Esophagus muscularis mucosa (tissue), 4 donors: ENCODE measurements around the gene BHLHA9. TPM values are rescaled to one million over a fixed set of nuclear protein-coding genes. Genes with fewer than 3 reads are reported as not detected.

Experiments used
- DNase-seq: peaks from one replicate; pipeline ENCODE4 v3.0.0-alpha.2; 2017; ENCODE audit errors: extremely low spot score
- H3K27ac ChIP-seq, 4 donors: fragments of 200-600 bp; sonication (generic); replicated peaks in 1 of 4; 1 replicate in 3 of 4; 2 replicates in 1 of 4; pipeline ENCODE4 v1.5.1; 2016 to 2019; ENCODE audit warnings: mild to moderate bottlenecking in 1 of 4
- H3K27me3 ChIP-seq, 4 donors: fragments of 200-600 bp; sonication (generic); one replicate each; pipeline versions ENCODE4 v1.5.1 to v1.6.0; 2016 to 2019
- H3K36me3 ChIP-seq, 4 donors: fragments of 200-600 bp; sonication (generic); one replicate each; pipeline ENCODE4 v1.5.1; 2016 to 2019
- H3K4me1 ChIP-seq, 4 donors: fragments of 200-600 bp; sonication (generic); one replicate each; pipeline ENCODE4 v1.5.1; 2016 to 2019
- H3K4me3 ChIP-seq, 4 donors: fragments of 200-600 bp; sonication (generic); 1 replicate in 2 of 4; 2 replicates in 2 of 4; pipeline ENCODE4 v1.5.1; 2016 to 2019; ENCODE audit warnings: mild to moderate bottlenecking in 4 of 4, moderate library complexity in 1 of 4
- H3K9me3 ChIP-seq, 4 donors: fragments of 200-600 bp; sonication (generic); 1 replicate in 3 of 4; 2 replicates in 1 of 4; pipeline ENCODE4 v1.5.1; 2016 to 2019
- CTCF ChIP-seq, 3 experiments: fragments of 200-600 bp in 2 of 3; fragments of 450-650 bp in 1 of 3; sonication (generic) in 2 of 3; IDR thresholded peaks; one replicate each; pipeline ENCODE4 v1.5.1; 2017 to 2019; ENCODE audit warnings: antibody characterized with exemption in 3 of 3, mild to moderate bottlenecking in 2 of 3, moderate library complexity in 1 of 3
- EP300 ChIP-seq: sonication (generic); formaldehyde crosslinking; IDR thresholded peaks from one replicate; pipeline ENCODE4 v1.6.1; 2017; ENCODE audit warnings: antibody characterized with exemption
- POLR2A ChIP-seq: fragments of 450-650 bp; IDR thresholded peaks from one replicate; pipeline ENCODE4 v1.6.1; 2017; ENCODE audit warnings: antibody characterized with exemption, moderate library complexity, mild to moderate bottlenecking, low read depth
- POLR2AphosphoS5 ChIP-seq, 2 donors: sonication (generic); formaldehyde crosslinking; IDR thresholded peaks; one replicate each; pipeline ENCODE4 v1.6.1; 2017; ENCODE audit warnings: antibody characterized with exemption in 2 of 2
- WGBS: methylation state at CpG from one replicate; pipeline ENCODE4 v1.1.5; 2018; 5-methylcytosine and 5-hydroxymethylcytosine counted together
- intact Hi-C: fragments of 100-400 bp; cut with DNase I; formaldehyde crosslinking; loops from one replicate; pipeline ENCODE4 v1.15.1; 2023
- total RNA-seq, 4 donors: library from RNA; depleted of rRNA; stranded (reverse); fragments of >200 nt; gene quantifications; one replicate each; pipeline versions ENCODE4 v1.1.0 to v1.2.1, GENCODE V29; 2016

Gene BHLHA9
- total RNA-seq, 4 donors from 2014 or later = not detected

- WGBS = 88% methylated on average over 11 of the region's 11 CpGs
- Histone ChIP-seq H3K27ac (no peak overlapping the region), H3K9me3 (no peaks in the 10 kb centered on the region), H3K4me1 (no peaks in the 10 kb centered on the region), H3K36me3 (no peaks in the 10 kb centered on the region), H3K4me3 (no peak overlapping the region), H3K27me3 (no peaks in the 10 kb centered on the region)
- intact Hi-C loops = no loop called here
- TF ChIP-seq POLR2AphosphoS5 (IDR thresholded peaks at IDR 0.05) = no peak
- no peak for TF ChIP-seq EP300
- no peak for TF ChIP-seq CTCF (IDR thresholded peaks at IDR 0.05)
- no peak for TF ChIP-seq POLR2A
- no peak for DNase-seq
Measured at GRCh38 chr17:1289695-1290094, 19.5 kb downstream of the BHLHA9 start.

- Histone ChIP-seq H3K4me3 (no peak overlapping the region), H3K9me3 (no peaks in the 10 kb centered on the region), H3K27ac (no peak overlapping the region), H3K4me1 (no peaks in the 10 kb centered on the region), H3K27me3 (no peaks in the 10 kb centered on the region), H3K36me3 (no peaks in the 10 kb centered on the region)
- TF ChIP-seq EP300 (no peak), POLR2AphosphoS5 (IDR thresholded peaks at IDR 0.05) (no peak), POLR2A (no peak), CTCF (IDR thresholded peaks at IDR 0.05) (no peak)
- DNase-seq = no peak
- WGBS = 97% methylated on average over 13 of the region's 13 CpGs
- intact Hi-C loops = no loop called here
Measured at GRCh38 chr17:1290676-1291075, 20.4 kb downstream of the BHLHA9 start.

- intact Hi-C loops = no loop called here
- H3K4me3 ChIP-seq = no peak overlapping the region
- WGBS = 76% methylated on average over 12 of the region's 12 CpGs
Measured at GRCh38 chr17:1294157-1294717, 24.0 kb downstream of the BHLHA9 start.

GRCh38 chr17:1298606-1299005, 28.4 kb downstream of the BHLHA9 start:
- Histone ChIP-seq H3K27me3 (peaks cover 0 to 70% (median 0%) of the 10 kb centered on the region in 4 donors), H3K4me1 (peaks cover 3 to 11% (median 7%) of the 10 kb centered on the region in 4 donors), H3K36me3 (no peaks in the 10 kb centered on the region), H3K4me3 (no peak overlapping the region), H3K27ac (no peak overlapping the region), H3K9me3 (no peaks in the 10 kb centered on the region)
- 3% methylated on average over 15 of the region's 24 CpGs for WGBS
- no peak for DNase-seq
- intact Hi-C loops = no loop called here
- TF ChIP-seq CTCF (IDR thresholded peaks at IDR 0.05) (no peak), POLR2AphosphoS5 (IDR thresholded peaks at IDR 0.05) (no peak), EP300 (no peak), POLR2A (no peak)

More at GRCh38 chr17:1294157-1294717, 24.0 kb downstream of the BHLHA9 start:
- TF ChIP-seq CTCF (IDR thresholded peaks at IDR 0.05) (no peak), EP300 (no peak), POLR2AphosphoS5 (IDR thresholded peaks at IDR 0.05) (no peak), POLR2A (no peak)
- Histone ChIP-seq H3K27me3 (peaks cover 0 to 27% (median 0%) of the 10 kb centered on the region in 4 donors), H3K9me3 (no peaks in the 10 kb centered on the region), H3K27ac (no peak overlapping the region), H3K36me3 (no peaks in the 10 kb centered on the region), H3K4me1 (peaks cover 3 to 11% (median 7%) of the 10 kb centered on the region in 4 donors)
- no peak for DNase-seq
